Calu3 (cell line): Measurements from ENCODE around the gene ITGA11. TPM values are rescaled to one million over a fixed set of nuclear protein-coding genes. Genes with fewer than 3 reads are reported as not detected.

Source experiments
- BruUV-seq: library from RNA; stranded (reverse); fragments of 400-500 nt; replicated peaks from 2 replicates; lab custom pipeline; 2021; lab: Mats Ljungman, UMichigan
- CTCF ChIA-PET: fragments of 300-600 bp; sonication (Branson Sonifier 250); formaldehyde crosslinking; loops from one replicate; lab custom pipeline; 2022; ENCODE audit warnings: antibody characterized with exemption; lab: Charles Lee
- DNase-seq: peaks from one replicate; pipeline ENCODE4 v3.0.0; 2022
- H3K27ac Mint-ChIP-seq: one replicate; pipeline ENCODE4 v1.8.0; 2022; ENCODE audit warnings: mixed read lengths; ENCODE audit not compliant: unreplicated experiment
- H3K27me3 Mint-ChIP-seq: one replicate; pipeline ENCODE4 v1.8.0; 2022; ENCODE audit warnings: mixed read lengths; ENCODE audit not compliant: unreplicated experiment
- H3K36me3 Mint-ChIP-seq: one replicate; pipeline ENCODE4 v1.8.0; 2022; ENCODE audit warnings: mild to moderate bottlenecking, moderate library complexity, mixed read lengths; ENCODE audit not compliant: insufficient read depth, unreplicated experiment
- H3K4me1 Mint-ChIP-seq: one replicate; pipeline ENCODE4 v1.8.0; 2022; ENCODE audit warnings: mild to moderate bottlenecking, low read depth, mixed read lengths; ENCODE audit not compliant: unreplicated experiment
- H3K4me3 Mint-ChIP-seq: one replicate; pipeline ENCODE4 v1.8.0; 2022; ENCODE audit warnings: mild to moderate bottlenecking, low read depth, moderate library complexity, mixed read lengths; ENCODE audit not compliant: unreplicated experiment
- H3K9me3 Mint-ChIP-seq: one replicate; pipeline ENCODE4 v1.8.0; 2022; ENCODE audit warnings: low read depth, mixed read lengths; ENCODE audit not compliant: unreplicated experiment
- CTCF ChIP-seq: fragments of 200-600 bp; IDR thresholded peaks from one replicate; pipeline ENCODE4 v1.8.0; 2022; ENCODE audit warnings: antibody characterized with exemption; ENCODE audit not compliant: unreplicated experiment
- intact Hi-C: fragments of 100-400 bp; cut with micrococcal nuclease; formaldehyde crosslinking; loops from one replicate; pipeline ENCODE4 v1.10.0; 2022; ENCODE audit not compliant: unreplicated experiment
- total RNA-seq: library from RNA; stranded (reverse); gene quantifications from 2 replicates; pipeline ENCODE4 v1.2.3, GENCODE V29; 2022

Gene ITGA11
- total RNA-seq, 1 experiment from 2014 or later = not detected

- H3K27me3 Mint-ChIP-seq = no peaks in the 10 kb centered on the region
- no peak overlapping the region for H3K27ac Mint-ChIP-seq
- intact Hi-C loops = no loop called here
- H3K9me3 Mint-ChIP-seq = no peaks in the 10 kb centered on the region
- TF ChIP-seq CTCF = no peak
- no peak overlapping the region for H3K4me3 Mint-ChIP-seq
- no peak for DNase-seq
- CTCF ChIA-PET = interaction anchor here (0.6 to 1.0 kb wide), 2 partner anchors 46 to 534 kb away, joined by 4 to 5 read pairs; no protein-coding TSS in a partner anchor
- peaks cover 19% of the 10 kb centered on the region for H3K36me3 Mint-ChIP-seq
- H3K4me1 Mint-ChIP-seq = no peaks in the 10 kb centered on the region
- no TSS peak for BruUV-seq
Observed at GRCh38 chr15:68298882-68299381, 133.0 kb downstream of the ITGA11 start.

GRCh38 chr15:68298336-68298735, 133.6 kb downstream of the ITGA11 start:
- Mint-ChIP-seq H3K27me3 (no peaks in the 10 kb centered on the region), H3K4me1 (no peaks in the 10 kb centered on the region), H3K9me3 (no peaks in the 10 kb centered on the region), H3K4me3 (no peak overlapping the region), H3K36me3 (peaks cover 19% of the 10 kb centered on the region), H3K27ac (no peak overlapping the region)
- intact Hi-C loops = no loop called here
- CTCF ChIA-PET = interaction anchor here (1.0 to 2.5 kb wide), 2 partner anchors 8 to 46 kb away, joined by 4 to 7 read pairs; no protein-coding TSS in a partner anchor
- no peak for TF ChIP-seq CTCF
- no peak for DNase-seq
- no TSS peak for BruUV-seq

- Mint-ChIP-seq H3K9me3 (no peaks in the 10 kb centered on the region), H3K4me3 (no peak overlapping the region), H3K27ac (no peak overlapping the region), H3K4me1 (no peaks in the 10 kb centered on the region), H3K27me3 (no peaks in the 10 kb centered on the region), H3K36me3 (peaks cover 34% of the 10 kb centered on the region)
- CTCF ChIA-PET = interaction anchor here (1.4 kb wide), 1 partner anchor 23 kb away, joined by 5 read pairs; no protein-coding TSS in a partner anchor
- DNase-seq = no peak
- TF ChIP-seq CTCF = no peak
- intact Hi-C loops = no loop called here
- no TSS peak for BruUV-seq
Observed at GRCh38 chr15:68295014-68295805, 136.8 kb downstream of the ITGA11 start.

GRCh38 chr15:68292967-68293366, 139.0 kb downstream of the ITGA11 start:
- CTCF ChIA-PET = interaction anchor here (2.3 kb wide), 1 partner anchor 40 kb away, joined by 5 read pairs; no protein-coding TSS in a partner anchor
- no peak overlapping the region for H3K4me3 Mint-ChIP-seq
- H3K36me3 Mint-ChIP-seq = peaks cover 30% of the 10 kb centered on the region
- intact Hi-C loops = no loop called here
- H3K9me3 Mint-ChIP-seq = no peaks in the 10 kb centered on the region
- no TSS peak for BruUV-seq
- no peaks in the 10 kb centered on the region for H3K4me1 Mint-ChIP-seq
- no peaks in the 10 kb centered on the region for H3K27me3 Mint-ChIP-seq
- H3K27ac Mint-ChIP-seq = no peak overlapping the region
- DNase-seq = no peak
- TF ChIP-seq CTCF = no peak
